ENCODE data around the gene TPPP2.

- TF ChIP-seq EZH2 (IDR thresholded peaks at IDR 0.05; ENCODE audit: low read length, missing control alignments) (peak; percentile 41), CTCF (conservative IDR thresholded peaks at IDR 0.05 in 1 of 2, IDR thresholded peaks at IDR 0.05 in 1 of 2; ENCODE audit: low read depth in 1 of 2, low read length in 2 of 2) (peak; percentile 66 to 70)
Measured at GRCh38 chr14:21068521-21069387, 38.7 kb downstream of the TPPP2 start.

All from fibroblast of lung (primary cell).